GM19023 (cell line): Measurements from ENCODE around the gene SPO11.

Experiments used
- ATAC-seq: cut with Tn5 transposase; IDR thresholded peaks from one replicate; pipeline ENCODE4 v1.9.1; 2021; ENCODE audit warnings: mild to moderate bottlenecking, moderate library complexity; ENCODE audit not compliant: unreplicated experiment

Gene SPO11

DNA sequence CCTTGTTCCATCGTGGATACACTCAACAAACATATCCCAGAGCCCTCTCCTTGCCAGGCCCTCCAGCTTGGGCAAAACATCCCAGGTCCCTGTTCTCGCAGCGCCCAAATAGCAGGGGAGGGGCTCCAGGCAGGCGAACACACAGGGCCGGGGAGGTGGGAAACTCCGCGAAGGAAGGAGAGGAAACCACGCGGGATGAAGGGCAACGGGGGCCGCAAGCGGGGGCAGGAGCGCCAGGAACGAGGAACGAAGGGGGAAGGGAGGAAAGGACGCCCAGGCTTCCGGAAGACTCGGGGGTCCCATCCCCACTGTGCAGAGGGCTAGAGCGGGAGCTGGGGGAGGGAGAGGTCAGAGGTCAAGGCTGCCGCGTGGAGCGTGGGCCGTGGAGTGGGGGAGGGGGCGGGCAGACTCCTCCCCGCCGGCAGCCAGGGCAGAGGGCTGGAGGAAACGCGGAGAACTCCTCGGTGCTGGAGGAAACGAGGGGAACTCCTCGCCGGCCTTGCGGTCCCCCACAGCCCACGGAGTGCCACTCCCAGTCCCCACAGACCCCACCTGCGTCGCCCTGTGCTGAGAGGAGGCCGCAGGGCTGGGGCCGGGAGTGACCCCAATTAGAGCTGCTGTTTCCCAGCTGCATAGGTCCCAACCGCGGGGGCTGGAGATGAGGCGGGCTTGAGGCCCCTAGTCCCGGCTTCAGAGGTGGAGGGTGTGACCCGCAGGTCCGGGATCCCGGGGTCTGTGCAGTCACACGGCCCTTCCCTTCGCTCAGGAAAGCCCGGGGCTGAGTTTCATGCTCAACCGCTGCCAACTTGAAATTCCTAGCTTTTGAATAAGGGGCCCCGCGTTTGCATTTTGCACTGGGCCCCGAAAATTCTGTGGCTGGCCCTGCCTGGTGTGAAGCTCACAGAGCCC is 60.3 kb downstream of the SPO11 start:
- no peak for ATAC-seq

DNA sequence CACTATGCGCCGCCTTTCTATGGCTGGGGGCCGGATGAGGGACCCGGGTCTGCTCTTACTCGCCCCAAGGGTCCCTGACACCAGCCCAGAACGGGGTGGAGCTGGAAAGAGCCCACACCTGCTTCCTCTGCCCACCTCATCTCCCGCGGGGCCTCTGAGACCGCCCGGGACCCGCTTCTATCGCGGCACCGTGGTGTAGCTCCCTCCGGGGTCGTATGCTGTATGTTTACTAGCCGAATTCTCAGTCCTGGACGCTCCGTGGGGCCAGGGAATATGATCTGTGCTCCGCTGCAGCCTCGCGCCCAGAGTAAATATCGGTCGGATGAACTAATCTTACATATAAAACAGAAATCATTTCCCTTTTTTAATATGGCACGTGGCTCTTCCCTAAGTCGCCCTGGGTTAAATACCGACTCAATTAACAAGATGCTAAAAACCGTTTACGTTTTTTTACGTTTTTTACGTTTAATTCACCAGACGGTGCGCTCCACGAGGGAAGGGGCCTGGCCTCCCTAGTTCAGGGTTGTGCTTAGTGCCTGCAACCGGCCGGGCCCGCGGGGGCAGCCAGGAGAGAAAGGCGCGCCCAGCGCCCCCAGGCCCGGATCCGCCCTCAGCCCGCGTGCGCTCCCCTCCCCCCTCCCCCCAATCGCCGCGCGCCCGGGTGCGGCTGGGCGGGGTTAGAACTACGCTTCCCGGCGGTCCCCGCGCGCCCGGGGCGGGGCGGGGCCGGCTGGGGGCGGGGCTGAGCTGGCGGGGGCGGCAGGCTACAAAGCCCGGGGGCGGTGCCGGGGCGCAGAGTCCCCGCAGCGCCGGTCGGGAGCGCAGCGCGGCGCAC is 61.2 kb downstream of the SPO11 start, which contains the start of gene RBM38:
Gene RBM38, plus strand, starts transcription at position 793 of the 835 bp plus-strand sequence. CDS start 186 bp downstream, outside the sequence.
- peak; percentile 56 for ATAC-seq

- peak; percentile 7 for ATAC-seq
Measured at GRCh38 chr20:57391439-57392301, 62.1 kb downstream of the SPO11 start.

GRCh38 chr20:57392512-57393271 is 63.1 kb downstream of the SPO11 start:
- ATAC-seq, result no peak
